DOHH2 (cell line): ENCODE measurements around the gene RABGAP1L.

Experiments
- CTCF ChIP-seq: fragments of 200-600 bp; sonication (generic); IDR thresholded peaks from one replicate; pipeline ENCODE4 v1.5.1; 2014; ENCODE audit warnings: antibody characterized with exemption, mild to moderate bottlenecking, low read depth, low read length; ENCODE audit not compliant: poor library complexity, severe bottlenecking
- EZH2phosphoT487 ChIP-seq: fragments of 200-600 bp; sonication (generic); IDR thresholded peaks from 2 replicates; pipeline ENCODE4 v1.6.1; 2017; ENCODE audit warnings: borderline replicate concordance, mild to moderate bottlenecking, antibody characterized with exemption, low read length, moderate library complexity, mixed read lengths

- TF ChIP-seq CTCF (no peak), EZH2phosphoT487 (no peak)
Measured at GRCh38 chr1:175042650-175043049, 883.3 kb downstream of the RABGAP1L start.
